HG02852 (cell line): ENCODE measurements around the gene TCEA2.

Experiments used
- ATAC-seq: cut with Tn5 transposase; IDR thresholded peaks from one replicate; pipeline ENCODE4 v1.9.1; 2021; ENCODE audit warnings: mild to moderate bottlenecking, moderate library complexity; ENCODE audit not compliant: unreplicated experiment

The TCEA2 gene

GRCh38 chr20:64063389-64064144 is 569 bp downstream of the TCEA2 start:
- no peak for ATAC-seq

GRCh38 chr20:64064145-64064698 is 1.2 kb downstream of the TCEA2 start:
- no peak for ATAC-seq

- no peak for ATAC-seq
Measured at GRCh38 chr20:64065062-64065973, 2.3 kb downstream of the TCEA2 start.

- ATAC-seq: no peak
Measured at GRCh38 chr20:64065974-64066343, 3.0 kb downstream of the TCEA2 start.

- no peak for ATAC-seq
Measured at GRCh38 chr20:64067005-64067632, 4.1 kb downstream of the TCEA2 start.

GRCh38 chr20:64067733-64068307 is 4.8 kb downstream of the TCEA2 start:
- ATAC-seq: no peak

GRCh38 chr20:64068386-64069208 is 5.6 kb downstream of the TCEA2 start:
- ATAC-seq: no peak

GRCh38 chr20:64069209-64069613 is 6.2 kb downstream of the TCEA2 start:
- ATAC-seq: no peak

GRCh38 chr20:64069614-64070243 is 6.7 kb downstream of the TCEA2 start:
- ATAC-seq: no peak

- no peak for ATAC-seq
Measured at GRCh38 chr20:64070244-64070993, 7.4 kb downstream of the TCEA2 start.

GRCh38 chr20:64071341-64072332 is 8.6 kb downstream of the TCEA2 start:
- no peak for ATAC-seq

GRCh38 chr20:64072498-64073063 is 9.6 kb downstream of the TCEA2 start:
- no peak for ATAC-seq

GRCh38 chr20:64073476-64074183 is 10.6 kb downstream of the TCEA2 start:
- ATAC-seq: no peak

- no peak for ATAC-seq
Measured at GRCh38 chr20:64074184-64074789, 11.3 kb downstream of the TCEA2 start.

- no peak for ATAC-seq
Measured at GRCh38 chr20:64074963-64075362, 12.0 kb downstream of the TCEA2 start.

- ATAC-seq: no peak
Measured at GRCh38 chr20:64075556-64075955, 12.6 kb downstream of the TCEA2 start.
